Posterior vena cava (tissue), 2 donors: ENCODE measurements around the gene RAMP1. TPM values are rescaled to one million over a fixed set of nuclear protein-coding genes. Genes with fewer than 3 reads are reported as not detected.
A peak's percentile ranks its signal among the peaks of the same experiment; 100 is the strongest.

Source experiments
- DNase-seq: peaks from one replicate; pipeline ENCODE4 v3.0.0-alpha.2; 2020; ENCODE audit warnings: low spot score
- intact Hi-C, 2 donors: fragments of 100-400 bp; cut with DNase I; formaldehyde crosslinking; loops; one replicate each; pipeline versions ENCODE4 v1.14.1 to v1.14.2; 2022 to 2023
- total RNA-seq, 2 donors: library from RNA; stranded (reverse); fragmentation: NEBNext Ultra II Directional; extraction: Animal tissue kit (Norgen Biotek cat#: 25700); gene quantifications; one replicate each; pipeline ENCODE4 v1.2.1, GENCODE V29; 2021
- donor health status: DM: yes; HTN: yes; CAD: no.
- donor health status: DM: yes; HTN: yes; CAD: no.

Gene RAMP1
- total RNA-seq, 2 donors from 2014 or later: 114 to 116 TPM

DNA sequence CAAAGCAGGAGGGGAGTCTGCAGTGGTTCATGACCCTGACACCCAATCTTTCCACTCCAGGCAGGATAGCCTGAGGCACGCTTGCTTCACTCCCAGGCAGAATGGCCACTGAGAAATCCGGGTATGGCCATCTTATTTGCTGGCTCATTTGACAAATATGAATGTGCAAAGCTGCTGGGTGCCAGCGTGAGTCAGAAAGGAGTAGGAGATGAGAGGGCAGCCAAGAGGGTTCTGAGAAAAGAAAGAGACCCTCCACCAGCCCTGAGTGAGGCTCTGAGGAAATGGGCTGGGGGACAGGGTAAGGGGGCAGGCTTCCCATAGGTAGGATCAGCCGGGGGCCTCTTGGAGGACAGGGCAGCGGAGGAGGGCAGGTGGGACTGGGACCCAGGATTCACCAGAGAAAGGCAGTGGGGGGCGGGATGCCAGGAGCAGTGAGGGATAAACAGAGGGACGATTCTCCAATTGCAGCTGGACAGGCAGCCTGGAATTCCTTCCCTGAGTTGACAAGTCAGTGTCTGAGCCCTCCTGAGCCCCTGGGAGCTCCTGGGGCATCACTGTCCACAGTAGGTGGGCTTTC is 15.2 kb downstream of the RAMP1 start:
- intact Hi-C loops: no loop called here
- DNase-seq: no peak

GRCh38 chr2:237875256-237876060 is 16.0 kb downstream of the RAMP1 start:
- DNase-seq: peak; percentile 31
- intact Hi-C loops: no loop called here

DNA sequence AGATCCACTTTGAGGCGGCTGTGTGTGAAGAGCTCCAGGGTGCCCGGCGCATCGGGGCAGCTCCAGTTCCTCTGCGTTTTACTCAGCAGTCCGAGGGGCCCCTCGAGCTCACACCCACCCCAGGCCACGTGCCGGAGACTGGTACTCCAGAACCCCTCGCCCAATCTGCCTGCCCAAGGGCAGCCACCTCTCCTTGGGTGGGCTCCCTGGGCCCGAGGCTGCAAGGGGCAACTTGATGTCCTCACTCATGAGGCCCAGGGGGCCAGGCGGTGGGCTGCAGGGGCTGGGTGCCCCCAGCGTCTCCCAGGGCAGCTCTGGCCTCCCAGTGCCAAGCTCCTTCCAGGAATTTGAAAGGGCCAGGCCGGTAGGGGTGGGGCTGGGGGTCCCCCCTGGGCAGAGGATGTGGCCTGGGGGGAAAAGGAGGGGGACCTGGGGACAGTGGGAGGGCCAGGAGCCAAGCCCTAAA is 16.7 kb downstream of the RAMP1 start:
- intact Hi-C loops: no loop called here
- DNase-seq: no peak

DNA sequence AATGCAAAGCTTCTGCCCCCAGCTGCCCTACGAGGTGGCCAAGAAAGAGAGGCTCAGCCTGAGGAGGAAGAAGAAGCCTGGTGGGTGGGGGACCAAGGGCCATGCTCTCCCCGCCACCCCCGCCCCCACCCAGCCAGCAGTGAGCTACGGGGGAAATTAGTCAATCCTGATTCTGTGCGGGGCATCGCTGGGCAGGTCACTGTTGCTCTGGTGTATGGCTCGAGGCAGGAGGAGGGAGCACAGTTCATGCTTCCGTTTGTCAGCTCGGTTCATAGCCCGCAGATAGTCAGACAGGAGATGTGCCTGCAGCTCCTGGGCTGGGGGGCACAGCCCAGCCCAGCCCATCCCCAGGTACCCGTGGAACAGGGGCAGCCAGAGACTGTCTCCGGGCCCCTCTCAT is 17.1 kb downstream of the RAMP1 start:
- no peak for DNase-seq
- intact Hi-C loops: no loop called here

GRCh38 chr2:237876951-237877491 is 17.6 kb downstream of the RAMP1 start:
- peak; percentile 69 for DNase-seq

DNA sequence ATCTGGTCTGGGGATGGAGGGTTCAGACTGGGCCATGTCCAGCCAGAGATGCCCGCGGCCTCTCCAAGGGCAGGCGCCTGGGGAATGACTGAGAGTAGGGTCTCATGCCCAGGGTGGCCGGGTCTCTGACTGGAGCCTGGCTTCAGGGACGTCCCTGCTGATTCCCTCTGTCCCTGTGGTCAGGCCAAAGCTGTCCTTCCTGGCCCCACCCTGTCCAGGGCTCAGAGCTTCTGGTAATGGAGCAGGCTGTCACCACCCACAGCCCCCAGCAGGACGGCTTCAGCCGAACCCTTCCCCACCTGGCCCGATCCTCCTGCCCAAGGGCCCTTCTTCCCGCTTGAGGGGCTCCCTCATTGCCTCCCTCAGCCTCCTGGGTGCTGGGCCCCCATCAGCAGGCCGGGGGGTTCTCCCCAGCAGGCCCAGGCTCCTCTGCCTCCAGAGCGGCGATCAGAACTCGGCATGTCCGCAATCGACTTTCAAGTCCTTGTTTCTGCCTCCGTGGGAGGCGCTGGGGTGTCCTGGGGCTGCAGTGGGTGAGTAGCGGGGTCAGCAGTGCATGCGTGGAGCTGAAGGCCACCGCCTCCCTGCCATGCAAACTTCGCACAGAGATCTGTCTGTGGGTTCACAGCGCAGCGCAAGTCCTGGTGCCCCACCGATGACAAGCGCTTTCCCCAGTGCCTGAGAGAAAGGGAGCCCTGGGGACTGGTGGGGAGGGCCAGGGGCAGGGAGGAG is 18.3 kb downstream of the RAMP1 start:
- peak; percentile 69 for DNase-seq
- intact Hi-C loops: no loop called here

More at GRCh38 chr2:237876951-237877491, 17.6 kb downstream of the RAMP1 start:
- intact Hi-C loops: no loop called here

GRCh38 chr2:237878321-237879057 is 19.1 kb downstream of the RAMP1 start:
- intact Hi-C loops: no loop called here
- DNase-seq: peak; percentile 69

GRCh38 chr2:237879058-237879430 is 19.6 kb downstream of the RAMP1 start:
- intact Hi-C loops: no loop called here
- DNase-seq: peak; percentile 22

GRCh38 chr2:237879991-237880560 is 20.7 kb downstream of the RAMP1 start:
- peak; percentile 25 for DNase-seq
- intact Hi-C loops: no loop called here

DNA sequence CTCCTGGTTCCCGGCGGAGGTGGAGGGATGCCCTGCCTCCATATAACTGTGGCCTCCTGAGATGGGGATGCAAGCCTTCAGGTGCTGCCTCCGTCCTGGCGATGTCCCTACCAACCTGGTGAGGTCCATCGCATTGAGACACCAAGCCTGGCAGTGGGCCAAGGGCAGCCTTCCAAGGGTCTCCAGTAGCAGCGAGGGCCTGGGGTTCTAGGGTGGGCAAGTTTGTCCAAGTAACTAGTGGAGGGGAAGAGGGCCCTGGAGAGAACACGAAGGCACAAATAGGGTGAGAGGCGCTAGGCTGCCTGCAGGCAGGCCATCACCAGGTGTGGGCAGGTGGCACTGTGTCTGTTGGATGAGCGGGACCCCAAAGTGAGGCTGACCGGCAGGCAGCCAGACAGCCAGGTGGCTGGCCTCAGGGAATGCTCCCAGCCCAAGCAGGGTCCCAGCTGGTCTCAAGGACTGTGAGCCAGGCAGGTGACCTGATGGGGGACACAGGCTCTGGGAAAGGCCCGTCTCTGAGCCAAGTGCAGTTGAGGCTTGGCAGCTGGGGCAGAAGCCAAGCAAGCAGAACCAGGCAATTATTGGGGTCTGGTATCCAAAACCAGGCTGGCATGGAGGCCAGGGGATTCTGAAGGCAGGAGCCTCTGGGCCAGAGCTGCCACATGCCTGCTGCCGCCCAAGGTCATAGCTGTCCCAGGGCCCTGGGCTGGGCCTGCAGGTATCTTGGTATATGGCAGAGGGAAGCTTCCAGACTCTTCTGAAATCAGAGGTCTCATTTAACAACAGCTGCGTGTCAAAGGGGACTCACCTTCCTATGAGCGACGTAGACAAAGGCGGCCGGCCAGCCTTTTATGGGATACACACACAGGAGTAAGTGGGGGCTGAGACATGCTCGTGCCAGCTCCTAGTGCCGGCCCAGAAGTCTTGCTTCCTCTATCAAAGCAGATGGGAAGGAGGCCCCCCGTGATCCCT is 23.4 kb downstream of the RAMP1 start:
- intact Hi-C loops: no loop called here
- DNase-seq: peak; percentile 73

GRCh38 chr2:237883951-237884446 is 24.6 kb downstream of the RAMP1 start:
- intact Hi-C loops: no loop called here
- DNase-seq: peak; percentile 73

DNA sequence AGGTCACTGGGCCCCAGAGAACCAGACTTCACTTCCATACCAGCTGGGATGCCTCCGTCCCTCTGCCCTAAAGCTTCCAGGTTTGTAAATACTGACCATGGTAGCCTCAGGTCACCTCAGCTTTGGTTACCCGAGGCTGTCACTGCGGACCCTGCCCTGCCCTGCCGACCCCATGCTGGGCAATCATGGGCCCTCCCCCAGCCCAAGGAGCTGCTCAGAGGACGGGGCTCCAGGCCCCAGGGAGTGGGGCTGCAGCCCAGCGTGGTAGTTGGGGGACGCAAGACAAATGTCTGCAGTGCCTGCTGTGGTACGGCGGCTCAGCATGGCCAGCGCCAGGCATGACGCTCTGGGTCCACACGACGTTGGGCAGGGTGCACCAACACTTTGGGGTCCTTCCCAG is 25.3 kb downstream of the RAMP1 start:
- peak; percentile 78 for DNase-seq
- intact Hi-C loops: no loop called here

DNA sequence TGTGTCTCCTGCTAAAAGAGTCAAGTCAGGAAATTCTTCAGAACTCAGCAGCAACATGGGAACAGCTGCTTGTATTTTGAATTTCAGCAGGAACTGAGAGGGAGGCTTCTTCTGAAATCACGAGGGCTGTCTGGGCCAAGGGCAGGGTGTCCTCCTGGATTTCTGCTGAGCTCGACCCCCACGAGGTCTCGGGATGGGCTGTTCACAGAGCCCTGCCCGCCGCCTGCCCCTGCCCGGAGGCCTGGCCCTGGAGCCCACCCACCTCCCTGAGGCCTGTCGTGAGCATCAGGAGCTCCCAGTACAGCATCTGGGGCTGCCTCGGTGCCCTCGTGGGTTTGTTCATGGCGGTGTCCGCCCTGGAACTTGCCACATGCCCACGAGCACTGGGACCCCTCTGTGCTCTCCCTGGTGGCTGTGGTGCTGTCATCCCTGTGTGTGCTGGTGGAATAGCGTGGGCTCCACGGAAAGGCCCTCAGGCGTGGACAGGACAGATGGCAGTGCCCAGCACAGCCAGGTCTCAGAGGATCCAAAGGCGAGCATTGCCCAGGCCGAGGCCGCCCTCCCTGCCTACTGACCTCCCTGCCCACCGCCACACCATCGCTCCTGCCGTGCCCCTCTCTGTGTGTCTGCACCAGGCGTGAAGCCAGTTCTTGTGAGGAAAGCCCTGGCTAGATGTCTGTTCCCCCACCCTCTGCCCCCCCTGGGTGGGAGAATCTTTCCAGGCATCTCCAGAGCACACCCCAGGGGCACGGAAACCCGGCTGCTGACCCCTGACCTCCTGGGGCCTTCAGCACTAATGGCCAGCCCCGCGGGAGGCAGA is 25.9 kb downstream of the RAMP1 start:
- intact Hi-C loops: no loop called here
- peak; percentile 80 for DNase-seq

DNA sequence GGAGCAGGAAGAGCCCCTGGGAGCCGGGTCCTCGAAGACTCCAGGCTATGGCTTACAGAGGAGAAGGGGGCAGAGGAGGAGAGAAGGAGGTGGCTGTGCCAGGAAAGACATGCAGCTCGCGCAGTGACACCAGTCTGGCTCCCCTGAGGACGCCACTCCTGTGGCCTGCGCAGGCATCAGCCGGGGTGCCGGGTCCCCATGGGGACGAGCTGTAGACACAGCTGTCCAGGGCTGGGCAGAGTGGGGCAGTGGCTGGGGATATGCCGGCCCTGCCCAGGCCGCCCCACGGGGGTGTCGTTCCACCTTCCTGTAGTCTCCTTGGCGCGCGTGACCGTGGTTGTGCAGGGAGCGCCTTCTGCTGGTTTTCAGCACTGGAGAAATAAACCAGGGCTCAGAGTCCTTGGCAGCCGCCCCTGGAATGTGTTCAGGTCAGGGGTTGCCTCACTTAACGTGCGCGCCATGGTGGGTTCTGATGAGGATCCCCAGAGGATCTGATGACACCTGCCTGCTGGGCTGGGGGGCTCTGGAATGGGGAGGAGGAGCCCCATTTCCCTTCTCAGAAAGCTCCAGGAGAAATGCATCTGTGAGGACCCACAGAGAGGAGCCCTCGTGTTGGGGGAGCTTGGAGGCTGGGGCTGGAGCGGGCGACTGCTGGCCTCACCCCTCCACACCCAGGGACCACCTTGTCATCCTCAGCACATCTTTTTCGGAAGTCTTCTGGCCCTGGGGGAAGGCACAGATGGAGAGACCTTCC is 26.7 kb downstream of the RAMP1 start:
- peak; percentile 86 for DNase-seq
- intact Hi-C loops: no loop called here

GRCh38 chr2:237886685-237887481 is 27.5 kb downstream of the RAMP1 start:
- peak; percentile 86 for DNase-seq
- intact Hi-C loops: no loop called here
